ENCODE results near the gene ZCCHC3. TPM values are rescaled to one million over a fixed set of nuclear protein-coding genes. Genes with fewer than 3 reads are reported as not detected.

Gene ZCCHC3
- total and polyA plus RNA-seq, 2 experiments from 2014 or later: 26.5 to 66.3 TPM

GRCh38 chr20:289693-290083 lies 7.7 kb upstream of the ZCCHC3 start:
- Histone ChIP-seq H3K9me2 (ENCODE audit: insufficient read depth) (no peaks in the 10 kb centered on the region), H3K79me2 (replicated peaks; ENCODE audit: insufficient read depth) (peaks cover 14% of the 10 kb centered on the region), H3K27ac (ENCODE audit: low read depth) (0 out of 2 replicates have a peak overlapping the region, but pooled peaks have one; percentile 89), H3K4me2 (peak overlapping the region; percentile 83), H3K4me3 (peak overlapping the region; percentile 94), H3K36me3 (ENCODE audit: insufficient read depth) (no peaks in the 10 kb centered on the region), H3K4me1 (ENCODE audit: insufficient read depth) (peaks cover 21% of the 10 kb centered on the region), H3F3A (replicated peaks; ENCODE audit: low read depth) (0 out of 2 replicates have a peak, but pooled peaks cover 7% of the 10 kb centered on the region), H3K27me3 (ENCODE audit: insufficient read depth) (peaks cover 16% of the 10 kb centered on the region), H4K20me1 (replicated peaks; ENCODE audit: insufficient read depth) (no peaks in the 10 kb centered on the region; the same call in 1 of the 2 replicates), H2AFZ (peak overlapping the region; percentile 100)
- Mint-ChIP-seq H3K36me3 (ENCODE audit: low read depth) (peaks cover 10% of the 10 kb centered on the region), H3K27me3 (ENCODE audit: insufficient read depth, low read depth, poor library complexity) (peaks cover 4% of the 10 kb centered on the region), H3K27ac (peak overlapping the region; percentile 77), H3K4me3 (no peak overlapping the region; the same call in 2 of the 3 replicates), H3K9me3 (no peaks in the 10 kb centered on the region), H3K4me1 (peaks cover 4% of the 10 kb centered on the region; the same call in 1 of the 3 replicates)
- ATAC-seq (no peak), DNase-seq (ENCODE audit: low spot score) (no peak)
- no peak for TF ChIP-seq REST (IDR thresholded peaks at IDR 0.05; ENCODE audit: unreplicated experiment)
- TF ChIP-seq EZH2phosphoT487 (IDR thresholded peaks at IDR 0.05; ENCODE audit: unreplicated experiment): no peak
- no peak for TF ChIP-seq ZNF331 (CRISPR knock-in tag; IDR thresholded peaks at IDR 0.05; ENCODE audit: low read depth)
- TF ChIP-seq ZNF462 (CRISPR knock-in tag; IDR thresholded peaks at IDR 0.05): no peak
- no peak for TF ChIP-seq ZNF114 (CRISPR knock-in tag; IDR thresholded peaks at IDR 0.05)
- TF ChIP-seq POLR2AphosphoS5 (IDR thresholded peaks at IDR 0.05; ENCODE audit: low read depth): no peak
- no peak for TF ChIP-seq EZH2 (IDR thresholded peaks at IDR 0.05; ENCODE audit: low read depth, unreplicated experiment)
- TF ChIP-seq NANOG (IDR thresholded peaks at IDR 0.05; ENCODE audit: borderline replicate concordance): no peak
- TF ChIP-seq ETS1 (IDR thresholded peaks at IDR 0.05): no peak
- TF ChIP-seq CTCF (conservative IDR thresholded peaks at IDR 0.05; ENCODE audit: low read depth in 2 of 2): no peak

Data from GM23338 (cell line).